Panc1 (cell line): ENCODE measurements around the gene NEK4.

Experiments used
- POLR2AphosphoS5 ChIP-seq: IDR thresholded peaks from 2 replicates; pipeline ENCODE4 v1.6.1; 2012; ENCODE audit warnings: mild to moderate bottlenecking, low read depth, low read length, moderate library complexity
- SIN3A ChIP-seq: IDR thresholded peaks from 2 replicates; pipeline ENCODE4 v1.6.1; 2012; ENCODE audit warnings: low read depth, mild to moderate bottlenecking, low read length, moderate library complexity, borderline replicate concordance; ENCODE audit not compliant: insufficient read depth
- TF ChIP-seq, protein P1 (sequence below): fragments of 450-650 bp; IDR thresholded peaks from 2 replicates; pipeline ENCODE4 v1.5.1; 2017; ENCODE audit warnings: mild to moderate bottlenecking

DNA sequence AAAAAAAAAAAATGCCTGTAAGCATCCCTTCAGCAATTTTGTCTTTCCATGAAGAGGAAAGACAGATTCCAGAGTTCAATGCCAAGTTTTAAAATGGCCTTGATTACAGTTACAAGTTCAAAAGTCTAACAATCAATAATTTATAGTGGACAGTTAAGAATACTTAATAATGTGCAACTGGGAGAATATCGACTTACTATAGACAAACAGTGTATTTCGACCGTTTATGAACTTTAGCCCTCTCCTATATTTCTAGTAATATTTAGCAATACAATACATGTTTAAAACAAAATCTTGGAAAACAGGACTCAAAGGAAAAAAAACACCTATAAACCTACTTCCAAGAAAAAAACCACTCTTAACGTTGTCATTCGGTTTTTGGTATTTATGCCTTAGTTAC is 86.6 kb downstream of the NEK4 start:
- TF ChIP-seq, protein P1, sequence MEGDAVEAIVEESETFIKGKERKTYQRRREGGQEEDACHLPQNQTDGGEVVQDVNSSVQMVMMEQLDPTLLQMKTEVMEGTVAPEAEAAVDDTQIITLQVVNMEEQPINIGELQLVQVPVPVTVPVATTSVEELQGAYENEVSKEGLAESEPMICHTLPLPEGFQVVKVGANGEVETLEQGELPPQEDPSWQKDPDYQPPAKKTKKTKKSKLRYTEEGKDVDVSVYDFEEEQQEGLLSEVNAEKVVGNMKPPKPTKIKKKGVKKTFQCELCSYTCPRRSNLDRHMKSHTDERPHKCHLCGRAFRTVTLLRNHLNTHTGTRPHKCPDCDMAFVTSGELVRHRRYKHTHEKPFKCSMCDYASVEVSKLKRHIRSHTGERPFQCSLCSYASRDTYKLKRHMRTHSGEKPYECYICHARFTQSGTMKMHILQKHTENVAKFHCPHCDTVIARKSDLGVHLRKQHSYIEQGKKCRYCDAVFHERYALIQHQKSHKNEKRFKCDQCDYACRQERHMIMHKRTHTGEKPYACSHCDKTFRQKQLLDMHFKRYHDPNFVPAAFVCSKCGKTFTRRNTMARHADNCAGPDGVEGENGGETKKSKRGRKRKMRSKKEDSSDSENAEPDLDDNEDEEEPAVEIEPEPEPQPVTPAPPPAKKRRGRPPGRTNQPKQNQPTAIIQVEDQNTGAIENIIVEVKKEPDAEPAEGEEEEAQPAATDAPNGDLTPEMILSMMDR = no peak
- no peak for TF ChIP-seq POLR2AphosphoS5
- no peak for TF ChIP-seq SIN3A
